ENCODE data around the gene HLA-DPA1.

GRCh38 chr6:33028220-33028849 lies 45.1 kb downstream of the HLA-DPA1 start:
- no peak for TF ChIP-seq CTCF (conservative IDR thresholded peaks at IDR 0.05)
- TF ChIP-seq EZH2 (IDR thresholded peaks at IDR 0.05; ENCODE audit: low read depth), result no peak

All from PC-9 (cell line).